ENCODE results near the gene OVOL1.

DNA sequence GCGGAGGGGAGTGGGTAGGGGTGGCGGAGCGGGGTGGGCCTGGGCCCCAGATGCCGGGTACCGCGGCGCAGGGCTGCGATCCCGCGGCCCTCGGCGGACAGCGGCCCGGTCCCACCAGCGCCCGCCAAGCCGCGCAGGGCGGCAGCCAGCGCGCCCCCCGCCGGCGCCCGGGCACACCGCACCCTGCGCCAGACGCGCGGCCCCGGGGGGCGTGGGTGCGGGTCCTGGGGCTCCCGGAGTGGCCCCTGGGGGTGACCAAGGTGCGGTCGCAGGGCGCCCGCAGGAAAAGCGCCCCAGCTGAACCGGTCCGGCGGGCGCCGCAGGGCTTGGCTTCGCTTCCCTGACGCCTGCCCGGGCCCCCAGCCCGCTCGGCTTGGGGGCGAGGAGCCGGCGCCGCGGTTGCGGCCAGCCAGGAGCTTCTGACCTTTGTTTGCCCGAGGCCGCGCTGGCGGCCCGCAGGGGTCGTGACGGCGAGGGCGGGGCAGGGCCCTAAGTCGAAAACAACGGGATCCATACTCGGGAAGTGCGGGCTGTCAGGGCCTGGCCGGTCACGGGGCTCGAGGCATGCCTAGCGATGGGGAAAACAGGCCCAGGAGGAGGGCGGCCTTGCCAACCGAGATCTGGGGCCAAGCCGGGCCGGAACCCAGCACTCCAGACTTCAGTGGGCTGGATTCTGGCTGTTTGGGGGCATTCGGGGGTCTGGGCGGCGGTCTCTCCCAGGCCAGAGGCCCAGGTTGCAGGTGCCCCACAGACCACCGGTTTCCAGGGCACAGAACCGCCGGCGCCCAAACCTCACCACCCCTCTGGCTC, 5.5 kb upstream of the OVOL1 start:
- TF ChIP-seq, protein P1, sequence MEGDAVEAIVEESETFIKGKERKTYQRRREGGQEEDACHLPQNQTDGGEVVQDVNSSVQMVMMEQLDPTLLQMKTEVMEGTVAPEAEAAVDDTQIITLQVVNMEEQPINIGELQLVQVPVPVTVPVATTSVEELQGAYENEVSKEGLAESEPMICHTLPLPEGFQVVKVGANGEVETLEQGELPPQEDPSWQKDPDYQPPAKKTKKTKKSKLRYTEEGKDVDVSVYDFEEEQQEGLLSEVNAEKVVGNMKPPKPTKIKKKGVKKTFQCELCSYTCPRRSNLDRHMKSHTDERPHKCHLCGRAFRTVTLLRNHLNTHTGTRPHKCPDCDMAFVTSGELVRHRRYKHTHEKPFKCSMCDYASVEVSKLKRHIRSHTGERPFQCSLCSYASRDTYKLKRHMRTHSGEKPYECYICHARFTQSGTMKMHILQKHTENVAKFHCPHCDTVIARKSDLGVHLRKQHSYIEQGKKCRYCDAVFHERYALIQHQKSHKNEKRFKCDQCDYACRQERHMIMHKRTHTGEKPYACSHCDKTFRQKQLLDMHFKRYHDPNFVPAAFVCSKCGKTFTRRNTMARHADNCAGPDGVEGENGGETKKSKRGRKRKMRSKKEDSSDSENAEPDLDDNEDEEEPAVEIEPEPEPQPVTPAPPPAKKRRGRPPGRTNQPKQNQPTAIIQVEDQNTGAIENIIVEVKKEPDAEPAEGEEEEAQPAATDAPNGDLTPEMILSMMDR (IDR thresholded peaks at IDR 0.05), result peak in 3 of 4 experiments; percentile 41 to 50 (median 48)
- TF ChIP-seq POLR2AphosphoS5 (IDR thresholded peaks at IDR 0.05), result no peak
- TF ChIP-seq POLR2A (IDR thresholded peaks at IDR 0.05), result no peak
- TF ChIP-seq EP300 (IDR thresholded peaks at IDR 0.05), result no peak

Measured in gastroesophageal sphincter (tissue), 3 donors.